Measurements from ENCODE around the gene SLCO1A2. TPM values are rescaled to one million over a fixed set of nuclear protein-coding genes. Genes with fewer than 3 reads are reported as not detected.

The SLCO1A2 gene
- total and polyA plus RNA-seq, 2 of the 4 experiments (the other 2 are of a cell fraction), result not detected

- Histone ChIP-seq H3K36me3 (ENCODE audit: control insufficient read depth, insufficient read depth, low read length) (no peaks in the 10 kb centered on the region), H4K20me1 (ENCODE audit: insufficient read depth, low read length) (no peaks in the 10 kb centered on the region), H2AK5ac (ENCODE audit: low read depth, low read length) (no peak overlapping the region), H3K9me3 (ENCODE audit: control insufficient read depth, insufficient read depth, low read length) (peaks cover 1% of the 10 kb centered on the region; the same call in 1 of the 2 replicates), H3K4me1 (ENCODE audit: control insufficient read depth, insufficient read depth, low read length) (no peaks in the 10 kb centered on the region), H3K27ac (ENCODE audit: insufficient read depth, low read length) (no peak overlapping the region), H4K91ac (ENCODE audit: insufficient read depth, low read depth, low read length) (no peak overlapping the region), H3K23ac (ENCODE audit: low read depth, low read length) (no peak overlapping the region), H3K27me3 (ENCODE audit: control insufficient read depth, insufficient read depth, low read length) (no peaks in the 10 kb centered on the region), H2BK15ac (ENCODE audit: low read depth, low read length) (no peak overlapping the region), H2BK20ac (ENCODE audit: low read depth, low read length) (no peak overlapping the region), H2AFZ (replicated peaks; ENCODE audit: low read length, poor library complexity) (no peak overlapping the region), H3K14ac (replicated peaks; ENCODE audit: low read depth, low read length) (no peak overlapping the region), H3K4ac (ENCODE audit: low read depth, low read length) (no peak overlapping the region), H2AK9ac (replicated peaks; ENCODE audit: low read depth, low read length, poor library complexity) (no peak overlapping the region), H3K56ac (ENCODE audit: extremely low read depth, insufficient read depth, low read length) (no peak overlapping the region), H3K18ac (ENCODE audit: low read depth, low read length) (no peak overlapping the region), H3K4me3 (ENCODE audit: insufficient read depth, low read depth, low read length) (no peak overlapping the region), H3K4me2 (ENCODE audit: low read depth, low read length) (no peak overlapping the region), H3K79me1 (ENCODE audit: low read depth in 1 of 2, low read length in 2 of 2) (no peaks in the 10 kb centered on the region), H3K9ac (ENCODE audit: low read depth, low read length) (no peak overlapping the region), H2BK5ac (ENCODE audit: low read depth, low read length, poor library complexity, severe bottlenecking) (no peak overlapping the region), H2BK120ac (ENCODE audit: low read depth, low read length) (no peak overlapping the region), H4K8ac (ENCODE audit: low read depth in 2 of 2, low read length in 2 of 2) (no peak overlapping the region), H3K9me1 (ENCODE audit: insufficient read depth, low read length) (no peaks in the 10 kb centered on the region), H4K5ac (ENCODE audit: low read depth, low read length) (no peak overlapping the region)
- ATAC-seq (ENCODE audit: low read depth), result no peak
- no peak for DNase-seq
- TF ChIP-seq CEBPB (IDR thresholded peaks at IDR 0.05; ENCODE audit: low read depth, low read length), result no peak
- TF ChIP-seq ELK1 (IDR thresholded peaks at IDR 0.05; ENCODE audit: borderline replicate concordance, low read depth, low read length), result no peak
- TF ChIP-seq CTCF (conservative IDR thresholded peaks at IDR 0.05; ENCODE audit: low read depth, low read length), result no peak
- TF ChIP-seq RCOR1 (IDR thresholded peaks at IDR 0.05; ENCODE audit: insufficient replicate concordance, low read length), result no peak
- TF ChIP-seq FOS (IDR thresholded peaks at IDR 0.05; ENCODE audit: low read depth, low read length), result no peak
- TF ChIP-seq MXI1 (IDR thresholded peaks at IDR 0.05; ENCODE audit: borderline replicate concordance, low read depth, low read length), result no peak
- no peak for TF ChIP-seq MAZ (IDR thresholded peaks at IDR 0.05; ENCODE audit: borderline replicate concordance, low read depth, low read length)
- no peak for TF ChIP-seq RAD21 (IDR thresholded peaks at IDR 0.05; ENCODE audit: low read length)
- no peak for TF ChIP-seq NFE2L2 (IDR thresholded peaks at IDR 0.05; ENCODE audit: low read depth, low read length)
- TF ChIP-seq USF2 (IDR thresholded peaks at IDR 0.05; ENCODE audit: low read depth, low read length), result no peak
- TF ChIP-seq SMC3 (IDR thresholded peaks at IDR 0.05; ENCODE audit: low read depth, low read length), result no peak
- no peak for TF ChIP-seq RFX5 (IDR thresholded peaks at IDR 0.05; ENCODE audit: low read depth, low read length)
- BruUV-seq (replicated peaks), result no TSS peak
- ChIA-PET POLR2A (ENCODE audit: unreplicated experiment) (no interaction called here), CTCF (no interaction called here)
- intact Hi-C loops (cut with micrococcal nuclease), result no loop called here
- dilution Hi-C loops (cut with HindIII; ENCODE audit: low sequenced_read_pairs, unreplicated experiment), result no loop called here
- no CpG with 5 or more reads among the region's 1 CpG for WGBS, 2 experiments (ENCODE audit: extremely low coverage in 2 of 2, insufficient read length in 1 of 2)
- in situ Hi-C loops (cut with MboI; ENCODE audit: low sequenced_read_pairs), result no loop called here
Observed at GRCh38 chr12:21354641-21355040, 19.9 kb upstream of the SLCO1A2 start.
